HEK293 (cell line): Measurements from ENCODE around the gene IFI27L2.

ENCODE experiments used
- CTCF ChIA-PET: fragments of 350-600 bp; formaldehyde crosslinking; extraction: SDS; loops from one replicate; lab custom pipeline; 2021; ENCODE audit warnings: antibody characterized with exemption; lab: Yijun Ruan, JAX
- POLR2A ChIA-PET: fragments of 300-600 bp; formaldehyde crosslinking; extraction: SDS; loops from one replicate; lab custom pipeline; 2020; ENCODE audit warnings: antibody characterized with exemption, inconsistent platforms; lab: Yijun Ruan, JAX
- H3K27ac ChIP-seq: fragments of 200-500 bp; sonication (Bioruptor generic); 2 replicates; pipeline ENCODE4 v1.5.1; 2014; ENCODE audit warnings: low read depth, low read length, control low read depth, inconsistent platforms; ENCODE audit errors: extremely low read depth
- H3K36me3 ChIP-seq, 2 experiments: fragments of 200-500 bp in 1 of 2; sonication (Bioruptor generic) in 1 of 2; 1 replicate in 1 of 2; 2 replicates in 1 of 2; pipeline ENCODE4 v1.5.1; 2014 to 2017; ENCODE audit warnings: inconsistent platforms in 2 of 2, low read length in 2 of 2; ENCODE audit not compliant: control insufficient read depth in 2 of 2, insufficient read depth in 1 of 2
- H3K4me1 ChIP-seq: fragments of 200-500 bp; sonication (Bioruptor generic); 2 replicates; pipeline ENCODE4 v1.5.1; 2014; ENCODE audit warnings: mild to moderate bottlenecking, low read length, inconsistent platforms; ENCODE audit not compliant: control insufficient read depth, insufficient read depth
- H3K4me3 ChIP-seq: 2 replicates; pipeline ENCODE4 v1.5.1; 2011; ENCODE audit warnings: low read depth, mild to moderate bottlenecking, control low read depth, low read length, moderate library complexity
- H3K9me3 ChIP-seq: fragments of 200-500 bp; sonication (Bioruptor generic); 2 replicates; pipeline ENCODE4 v1.5.1; 2014; ENCODE audit warnings: low read depth, low read length, inconsistent platforms; ENCODE audit not compliant: control insufficient read depth, insufficient read depth
- ATF2 ChIP-seq: fragments of 450-650 bp; formaldehyde crosslinking; IDR thresholded peaks from 2 replicates; pipeline ENCODE4 v1.5.1; 2016; ENCODE audit warnings: missing biosample characterization, missing genetic modification characterization, low read depth
- FEZF1 ChIP-seq: fragments of 450-650 bp; formaldehyde crosslinking; IDR thresholded peaks from 2 replicates; pipeline ENCODE4 v1.5.1; 2016; ENCODE audit warnings: missing biosample characterization, missing genetic modification characterization
- GFI1B ChIP-seq: fragments of 450-650 bp; formaldehyde crosslinking; IDR thresholded peaks from 2 replicates; pipeline ENCODE4 v1.5.1; 2016; ENCODE audit warnings: missing biosample characterization, missing genetic modification characterization
- GLI4 ChIP-seq: fragments of 450-650 bp; formaldehyde crosslinking; IDR thresholded peaks from 2 replicates; pipeline ENCODE4 v1.5.1; 2016; ENCODE audit warnings: missing biosample characterization, missing genetic modification characterization
- KLF17 ChIP-seq: fragments of 450-650 bp; formaldehyde crosslinking; IDR thresholded peaks from 2 replicates; pipeline ENCODE4 v1.5.1; 2016; ENCODE audit warnings: missing biosample characterization, missing genetic modification characterization
- MYNN ChIP-seq: fragments of 450-650 bp; formaldehyde crosslinking; IDR thresholded peaks from 2 replicates; pipeline ENCODE4 v1.5.1; 2016; ENCODE audit warnings: missing biosample characterization, missing genetic modification characterization, borderline replicate concordance
- PRDM6 ChIP-seq: fragments of 450-650 bp; formaldehyde crosslinking; IDR thresholded peaks from 2 replicates; pipeline ENCODE4 v1.5.1; 2017; ENCODE audit warnings: missing biosample characterization, missing genetic modification characterization
- SCRT2 ChIP-seq: fragments of 450-650 bp; formaldehyde crosslinking; IDR thresholded peaks from 2 replicates; pipeline ENCODE4 v1.5.1; 2016; ENCODE audit warnings: missing biosample characterization, missing genetic modification characterization
- ZBTB48 ChIP-seq: fragments of 450-650 bp; formaldehyde crosslinking; IDR thresholded peaks from 2 replicates; pipeline ENCODE4 v1.5.1; 2016; ENCODE audit warnings: missing biosample characterization, missing genetic modification characterization
- ZBTB6 ChIP-seq: fragments of 450-650 bp; formaldehyde crosslinking; IDR thresholded peaks from 2 replicates; pipeline ENCODE4 v1.5.1; 2017; ENCODE audit warnings: missing biosample characterization, missing genetic modification characterization
- ZBTB7A ChIP-seq: fragments of 450-650 bp; formaldehyde crosslinking; IDR thresholded peaks from 2 replicates; pipeline ENCODE4 v1.5.1; 2016; ENCODE audit warnings: low read depth, missing biosample characterization, missing genetic modification characterization
- ZBTB8A ChIP-seq: fragments of 450-650 bp; formaldehyde crosslinking; IDR thresholded peaks from 2 replicates; pipeline ENCODE4 v1.5.1; 2016; ENCODE audit warnings: missing biosample characterization, missing genetic modification characterization
- ZIC2 ChIP-seq: fragments of 450-650 bp; formaldehyde crosslinking; IDR thresholded peaks from 2 replicates; pipeline ENCODE4 v1.5.1; 2016; ENCODE audit warnings: missing biosample characterization, missing genetic modification characterization
- ZNF112 ChIP-seq: fragments of 450-650 bp; formaldehyde crosslinking; IDR thresholded peaks from 2 replicates; pipeline ENCODE4 v1.5.0; 2017; ENCODE audit warnings: missing biosample characterization, missing genetic modification characterization
- ZNF140 ChIP-seq: fragments of 450-650 bp; formaldehyde crosslinking; IDR thresholded peaks from 2 replicates; pipeline ENCODE4 v1.5.1; 2016; ENCODE audit warnings: missing biosample characterization, missing genetic modification characterization
- ZNF155 ChIP-seq: fragments of 450-650 bp; formaldehyde crosslinking; IDR thresholded peaks from 2 replicates; pipeline ENCODE4 v1.5.1; 2016; ENCODE audit warnings: missing biosample characterization, missing genetic modification characterization
- ZNF19 ChIP-seq: fragments of 450-650 bp; formaldehyde crosslinking; IDR thresholded peaks from 2 replicates; pipeline ENCODE4; 2016; ENCODE audit warnings: missing biosample characterization, missing genetic modification characterization, low read depth
- ZNF266 ChIP-seq: fragments of 450-650 bp; formaldehyde crosslinking; IDR thresholded peaks from 2 replicates; pipeline ENCODE4 v1.5.1; 2016; ENCODE audit warnings: missing biosample characterization, missing genetic modification characterization, low read depth
- ZNF280C ChIP-seq: fragments of 450-650 bp; formaldehyde crosslinking; IDR thresholded peaks from 2 replicates; pipeline ENCODE4 v1.5.1; 2016; ENCODE audit warnings: missing biosample characterization, missing genetic modification characterization
- ZNF362 ChIP-seq: fragments of 450-650 bp; formaldehyde crosslinking; IDR thresholded peaks from 2 replicates; pipeline ENCODE4 v1.5.1; 2016; ENCODE audit warnings: missing biosample characterization, missing genetic modification characterization
- ZNF48 ChIP-seq: fragments of 450-650 bp; formaldehyde crosslinking; IDR thresholded peaks from 2 replicates; pipeline ENCODE4 v1.5.1; 2016; ENCODE audit warnings: missing biosample characterization, missing genetic modification characterization
- ZNF488 ChIP-seq: fragments of 450-650 bp; formaldehyde crosslinking; IDR thresholded peaks from 2 replicates; pipeline ENCODE4 v1.5.1; 2016; ENCODE audit warnings: missing biosample characterization, missing genetic modification characterization
- ZNF548 ChIP-seq: fragments of 450-650 bp; formaldehyde crosslinking; IDR thresholded peaks from 2 replicates; pipeline ENCODE4 v1.5.1; 2016; ENCODE audit warnings: missing biosample characterization, missing genetic modification characterization
- ZNF571 ChIP-seq: fragments of 450-650 bp; formaldehyde crosslinking; IDR thresholded peaks from 2 replicates; pipeline ENCODE4 v1.5.0; 2017; ENCODE audit warnings: missing biosample characterization, missing genetic modification characterization
- ZNF76 ChIP-seq: fragments of 450-650 bp; formaldehyde crosslinking; IDR thresholded peaks from 2 replicates; pipeline ENCODE4; 2016; ENCODE audit warnings: low read depth, missing biosample characterization, missing genetic modification characterization, borderline replicate concordance
- ZNF776 ChIP-seq: fragments of 450-650 bp; formaldehyde crosslinking; IDR thresholded peaks from 2 replicates; pipeline ENCODE4 v1.5.0; 2017; ENCODE audit warnings: missing biosample characterization, missing genetic modification characterization, borderline replicate concordance
- ZSCAN23 ChIP-seq: fragments of 450-650 bp; formaldehyde crosslinking; IDR thresholded peaks from 2 replicates; pipeline ENCODE4 v1.5.1; 2016; ENCODE audit warnings: missing biosample characterization, missing genetic modification characterization
- ZXDB ChIP-seq: fragments of 450-650 bp; formaldehyde crosslinking; IDR thresholded peaks from 2 replicates; pipeline ENCODE4 v1.5.1; 2016; ENCODE audit warnings: missing biosample characterization, missing genetic modification characterization

The IFI27L2 gene

GRCh38 chr14:94088516-94088915 is 40.9 kb downstream of the IFI27L2 start:
- no peak overlapping the region for H3K27ac ChIP-seq
- H3K9me3 ChIP-seq: no peaks in the 10 kb centered on the region
- ChIA-PET POLR2A (no interaction called here), CTCF (interaction anchor here (0.6 to 3.1 kb wide), 3 partner anchors 44 to 92 kb away, joined by 3 to 12 read pairs (median 3); no protein-coding TSS in a partner anchor)
- H3K36me3 ChIP-seq: no peaks in the 10 kb centered on the region
- H3K4me1 ChIP-seq: no peaks in the 10 kb centered on the region
- TF ChIP-seq ZNF548 (tag by site-specific recombination): no peak
- TF ChIP-seq ZBTB48: no peak
- no peak for TF ChIP-seq ZXDB (tag by site-specific recombination)
- TF ChIP-seq MYNN (tag by site-specific recombination): no peak
- no peak for TF ChIP-seq ATF2 (tag by site-specific recombination)
- TF ChIP-seq FEZF1: no peak
- no peak for TF ChIP-seq PRDM6
- no peak for TF ChIP-seq ZNF776 (tag by site-specific recombination)
- no peak for TF ChIP-seq SCRT2 (tag by site-specific recombination)
- no peak for TF ChIP-seq ZNF571 (tag by site-specific recombination)
- no peak for TF ChIP-seq ZNF155 (tag by site-specific recombination)
- no peak for TF ChIP-seq ZNF48 (tag by site-specific recombination)
- no peak for TF ChIP-seq KLF17 (tag by site-specific recombination)
- TF ChIP-seq ZNF266: no peak
- TF ChIP-seq GFI1B (tag by site-specific recombination): no peak
- TF ChIP-seq GLI4 (tag by site-specific recombination): no peak
- no peak for TF ChIP-seq ZNF112 (tag by site-specific recombination)
- no peak for TF ChIP-seq ZNF19 (tag by site-specific recombination)
- H3K4me3 ChIP-seq: no peak overlapping the region

- POLR2A ChIA-PET: no interaction called here
- Histone ChIP-seq H3K36me3 (no peaks in the 10 kb centered on the region), H3K27ac (no peak overlapping the region), H3K4me1 (no peaks in the 10 kb centered on the region), H3K9me3 (no peaks in the 10 kb centered on the region), H3K4me3 (no peak overlapping the region)
- CTCF ChIA-PET: interaction anchor here (1.7 kb wide), 1 partner anchor 93 kb away, joined by 3 read pairs; no protein-coding TSS in a partner anchor
- TF ChIP-seq ZBTB6 (tag by site-specific recombination) (no peak), ZNF140 (no peak), ZBTB8A (tag by site-specific recombination) (no peak), ZNF76 (tag by site-specific recombination) (no peak), ZNF362 (tag by site-specific recombination) (no peak), ZBTB7A (tag by site-specific recombination) (no peak), ZBTB48 (no peak), ZSCAN23 (tag by site-specific recombination) (no peak), ZNF280C (no peak), ZIC2 (tag by site-specific recombination) (no peak), ZNF488 (tag by site-specific recombination) (no peak)
Measured at GRCh38 chr14:94087891-94088290, 41.5 kb downstream of the IFI27L2 start.
